ENCODE data around the gene STK4. TPM values are rescaled to one million over a fixed set of nuclear protein-coding genes. Genes with fewer than 3 reads are reported as not detected.

STK4 gene
- total RNA-seq, 1 experiment from 2014 or later = 60.9 TPM

GRCh38 chr20:44921447-44921846, 44.9 kb upstream of the STK4 start:
- Histone ChIP-seq H3K4me3 (no peak overlapping the region), H3K36me3 (ENCODE audit: low read depth) (peaks cover 8% of the 10 kb centered on the region; the same call in 1 of the 2 replicates), H3K9me2 (ENCODE audit: insufficient read depth) (no peaks in the 10 kb centered on the region), H3F3A (ENCODE audit: insufficient read depth, low read depth) (no peaks in the 10 kb centered on the region), H3K4me2 (no peak overlapping the region), H3K9me3 (ENCODE audit: insufficient read depth, low read depth) (no peaks in the 10 kb centered on the region), H3K27ac (no peak overlapping the region), H4K20me1 (ENCODE audit: insufficient read depth) (no peaks in the 10 kb centered on the region), H3K79me2 (ENCODE audit: low read depth) (no peaks in the 10 kb centered on the region), H3K4me1 (replicated peaks; ENCODE audit: insufficient read depth) (no peaks in the 10 kb centered on the region), H2AFZ (no peak overlapping the region), H3K27me3 (ENCODE audit: insufficient read depth, low read depth) (no peaks in the 10 kb centered on the region)
- DNase-seq = no peak
- TF ChIP-seq CTCF (conservative IDR thresholded peaks at IDR 0.05) (no peak), EZH2 (IDR thresholded peaks at IDR 0.05; ENCODE audit: low read depth) (no peak)
- intact Hi-C loops (cut with micrococcal nuclease; ENCODE audit: unreplicated experiment) = no loop called here
- ChIA-PET POLR2A (ENCODE audit: unreplicated experiment) (no interaction called here), CTCF (interaction anchor here (0.7 kb wide), 1 partner anchor 506 kb away, joined by 3 read pairs; no protein-coding TSS in a partner anchor)
- BruUV-seq (replicated peaks) = no TSS peak

GRCh38 chr20:44924541-44924940, 41.8 kb upstream of the STK4 start:
- Histone ChIP-seq H3K9me2 (ENCODE audit: insufficient read depth) (no peaks in the 10 kb centered on the region), H3K9me3 (ENCODE audit: insufficient read depth, low read depth) (no peaks in the 10 kb centered on the region), H3K36me3 (ENCODE audit: low read depth) (peaks cover 5% of the 10 kb centered on the region; the same call in 1 of the 2 replicates), H2AFZ (no peak overlapping the region), H3K4me2 (no peak overlapping the region), H3K27me3 (ENCODE audit: insufficient read depth, low read depth) (no peaks in the 10 kb centered on the region), H3F3A (ENCODE audit: insufficient read depth, low read depth) (no peaks in the 10 kb centered on the region), H3K79me2 (ENCODE audit: low read depth) (no peaks in the 10 kb centered on the region), H3K4me1 (replicated peaks; ENCODE audit: insufficient read depth) (no peaks in the 10 kb centered on the region), H4K20me1 (ENCODE audit: insufficient read depth) (no peaks in the 10 kb centered on the region; the same call in 1 of the 2 replicates), H3K27ac (no peak overlapping the region), H3K4me3 (no peak overlapping the region)
- TF ChIP-seq EZH2 (IDR thresholded peaks at IDR 0.05; ENCODE audit: low read depth) (no peak), CTCF (conservative IDR thresholded peaks at IDR 0.05) (no peak)
- ChIA-PET POLR2A (ENCODE audit: unreplicated experiment) (no interaction called here), CTCF (no interaction called here)
- DNase-seq = no peak
- no TSS peak for BruUV-seq (replicated peaks)
- intact Hi-C loops (cut with micrococcal nuclease; ENCODE audit: unreplicated experiment) = no loop called here

- peaks cover 14% of the 10 kb centered on the region for H3K36me3 ChIP-seq (ENCODE audit: low read depth)
- CTCF ChIA-PET = no interaction called here
These were observed 37.7 kb upstream of the STK4 start for GRCh38 chr20:44928595-44928994.

More at GRCh38 chr20:44928595-44928994, 37.7 kb upstream of the STK4 start:
- no peaks in the 10 kb centered on the region; the same call in 1 of the 2 replicates for H4K20me1 ChIP-seq (ENCODE audit: insufficient read depth)
- H2AFZ ChIP-seq = no peak overlapping the region
- H3K4me1 ChIP-seq (replicated peaks; ENCODE audit: insufficient read depth) = peaks cover 10% of the 10 kb centered on the region; the same call in 1 of the 2 replicates
- intact Hi-C loops (cut with micrococcal nuclease; ENCODE audit: unreplicated experiment) = no loop called here
- H3K27ac ChIP-seq = no peak overlapping the region
- no peak for DNase-seq
- no peaks in the 10 kb centered on the region for H3K9me2 ChIP-seq (ENCODE audit: insufficient read depth)
- TF ChIP-seq EZH2 (IDR thresholded peaks at IDR 0.05; ENCODE audit: low read depth) (no peak), CTCF (conservative IDR thresholded peaks at IDR 0.05) (no peak)
- no peaks in the 10 kb centered on the region for H3K27me3 ChIP-seq (ENCODE audit: insufficient read depth, low read depth)
- no peaks in the 10 kb centered on the region for H3K9me3 ChIP-seq (ENCODE audit: insufficient read depth, low read depth)
- no peaks in the 10 kb centered on the region for H3K79me2 ChIP-seq (ENCODE audit: low read depth)
- no peak overlapping the region for H3K4me2 ChIP-seq
- POLR2A ChIA-PET (ENCODE audit: unreplicated experiment) = no interaction called here
- no peak overlapping the region for H3K4me3 ChIP-seq
- no peaks in the 10 kb centered on the region; the same call in 1 of the 2 replicates for H3F3A ChIP-seq (ENCODE audit: insufficient read depth, low read depth)
- no TSS peak for BruUV-seq (replicated peaks)
